NCI-H1048 (cell line): ENCODE measurements around the gene C8B.

ENCODE experiments used
- DNase-seq: peaks from one replicate; lab custom pipeline; 2025; lab: John Stamatoyannopoulos, UW

The C8B gene

DNA sequence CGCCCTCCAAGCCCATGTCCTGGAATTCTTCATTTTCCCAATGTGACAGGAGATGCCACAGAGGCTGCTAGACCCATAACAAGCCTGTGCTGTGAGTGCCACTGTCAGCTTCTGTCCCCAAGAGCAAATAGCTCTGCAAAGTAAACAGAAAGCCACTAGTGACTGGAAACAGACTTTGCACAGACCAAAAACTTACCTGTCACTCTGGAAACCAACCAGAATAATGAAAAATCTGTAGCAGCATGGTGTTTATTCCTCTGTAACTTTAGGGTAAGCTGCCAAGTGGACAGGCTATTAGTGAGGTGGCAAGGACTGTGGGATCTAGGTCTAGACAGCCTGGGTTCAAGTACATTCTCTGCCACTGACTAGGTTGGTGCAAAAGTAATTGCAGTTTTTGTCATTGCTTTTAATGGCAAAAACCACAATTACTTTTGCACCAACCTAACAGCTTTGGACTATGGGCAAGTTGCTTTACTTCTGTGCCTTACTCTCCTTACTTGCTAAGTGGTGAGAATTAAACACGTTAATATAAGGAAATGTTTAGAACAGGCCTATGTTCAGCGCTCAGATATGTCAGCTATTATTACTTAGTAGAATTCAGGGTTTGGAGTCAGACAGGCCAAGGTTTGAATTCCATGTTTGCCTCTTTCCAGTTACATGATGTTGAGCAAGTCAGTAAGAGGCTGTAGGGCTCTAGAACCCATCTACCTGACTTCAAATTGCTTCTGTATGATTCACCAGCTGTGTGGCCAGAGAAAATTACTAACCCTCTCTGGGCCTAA is at the start of gene C8B:
Gene C8B, minus strand, starts transcription at position 100 of the 782 bp plus-strand sequence. Its CDS starts 67 bp downstream, at position 33.
- DNase-seq, result no peak

GRCh38 chr1:57015071-57015470 is 49.3 kb upstream of the C8B start:
- no peak for DNase-seq

- no peak for DNase-seq
Measured at GRCh38 chr1:57013522-57013921, 47.7 kb upstream of the C8B start.

DNA sequence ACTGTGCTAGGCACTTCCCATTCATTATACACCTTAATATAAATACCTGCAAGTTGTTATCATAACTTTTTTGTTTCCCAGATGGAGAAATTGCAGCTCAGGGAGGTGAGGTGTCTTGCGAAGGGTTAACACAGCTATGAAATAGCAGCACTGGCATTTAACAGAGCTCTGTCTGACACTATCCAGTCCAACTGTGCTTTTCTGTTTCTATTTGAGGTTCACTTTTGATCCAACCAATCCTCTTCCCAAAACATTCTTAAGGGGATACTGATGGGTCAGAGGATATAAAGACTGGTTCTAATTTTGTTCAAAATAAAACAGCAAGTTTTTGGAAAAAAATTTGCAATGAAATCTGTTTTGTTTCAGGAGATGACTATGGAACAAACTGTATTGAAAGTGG is 46.5 kb upstream of the C8B start:
- DNase-seq, result no peak

DNA sequence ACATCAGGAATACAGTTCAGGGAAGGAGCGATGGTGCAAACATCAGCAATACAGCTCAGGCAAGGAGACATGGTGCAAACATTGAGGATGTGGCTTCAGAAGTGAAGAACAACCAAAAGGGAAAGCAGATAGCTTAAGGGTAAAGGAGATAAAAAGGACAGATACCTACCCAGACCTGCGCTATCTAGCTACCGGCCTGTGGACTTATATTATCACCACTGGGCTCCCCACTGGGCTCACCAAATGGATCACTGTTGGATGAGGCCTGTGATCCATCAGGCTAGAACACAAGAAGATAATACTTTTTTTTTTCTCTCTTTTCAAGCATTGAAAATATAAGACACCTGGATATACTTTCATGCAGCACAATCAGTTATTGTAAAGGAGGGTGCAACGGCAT is 44.7 kb upstream of the C8B start:
- no peak for DNase-seq

DNA sequence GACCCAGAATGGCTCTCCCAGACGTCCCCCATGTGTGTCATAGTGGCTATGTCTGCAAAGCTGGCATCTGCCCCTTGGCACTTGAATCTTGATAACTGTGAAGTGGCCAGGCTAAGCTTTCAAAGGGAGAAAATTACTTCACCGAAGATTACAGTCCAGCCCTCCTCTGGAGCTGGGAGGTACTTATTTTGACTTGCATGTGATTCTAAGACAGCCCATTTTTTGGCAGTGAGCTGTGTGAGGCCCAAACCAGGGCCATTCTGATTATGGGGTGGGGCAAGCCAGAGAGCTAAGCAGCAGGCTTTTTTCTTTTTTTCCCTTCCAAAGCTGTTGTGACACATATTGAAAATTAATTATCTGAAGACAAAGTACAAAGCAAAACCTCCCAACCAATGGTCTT is 42.1 kb upstream of the C8B start:
- no peak for DNase-seq

- DNase-seq, result no peak
Measured at GRCh38 chr1:57007472-57007871, 41.7 kb upstream of the C8B start.

- no peak for DNase-seq
Measured at GRCh38 chr1:57003398-57004139, 37.8 kb upstream of the C8B start.

GRCh38 chr1:56995414-56996100 is 29.7 kb upstream of the C8B start:
- DNase-seq, result no peak

DNA sequence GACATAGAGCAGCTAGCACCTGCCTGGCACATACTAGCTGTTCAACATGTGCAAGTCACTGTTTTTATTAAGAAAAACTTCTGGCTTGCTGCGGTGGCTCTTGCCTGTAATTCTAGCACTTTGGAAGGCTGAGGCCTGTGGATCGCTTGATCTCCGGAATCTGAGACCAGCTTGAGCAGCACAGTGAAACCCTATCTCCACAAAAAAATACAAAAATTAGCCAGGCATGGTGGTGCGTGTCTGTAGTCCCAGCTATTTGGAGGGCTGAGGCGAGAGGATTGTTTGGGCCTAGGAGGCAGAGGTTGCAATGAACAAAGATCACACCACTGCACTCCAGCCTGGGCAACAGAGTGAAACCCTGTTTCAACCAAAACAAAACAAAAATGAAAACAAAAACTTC is 27.7 kb upstream of the C8B start:
- no peak for DNase-seq

DNA sequence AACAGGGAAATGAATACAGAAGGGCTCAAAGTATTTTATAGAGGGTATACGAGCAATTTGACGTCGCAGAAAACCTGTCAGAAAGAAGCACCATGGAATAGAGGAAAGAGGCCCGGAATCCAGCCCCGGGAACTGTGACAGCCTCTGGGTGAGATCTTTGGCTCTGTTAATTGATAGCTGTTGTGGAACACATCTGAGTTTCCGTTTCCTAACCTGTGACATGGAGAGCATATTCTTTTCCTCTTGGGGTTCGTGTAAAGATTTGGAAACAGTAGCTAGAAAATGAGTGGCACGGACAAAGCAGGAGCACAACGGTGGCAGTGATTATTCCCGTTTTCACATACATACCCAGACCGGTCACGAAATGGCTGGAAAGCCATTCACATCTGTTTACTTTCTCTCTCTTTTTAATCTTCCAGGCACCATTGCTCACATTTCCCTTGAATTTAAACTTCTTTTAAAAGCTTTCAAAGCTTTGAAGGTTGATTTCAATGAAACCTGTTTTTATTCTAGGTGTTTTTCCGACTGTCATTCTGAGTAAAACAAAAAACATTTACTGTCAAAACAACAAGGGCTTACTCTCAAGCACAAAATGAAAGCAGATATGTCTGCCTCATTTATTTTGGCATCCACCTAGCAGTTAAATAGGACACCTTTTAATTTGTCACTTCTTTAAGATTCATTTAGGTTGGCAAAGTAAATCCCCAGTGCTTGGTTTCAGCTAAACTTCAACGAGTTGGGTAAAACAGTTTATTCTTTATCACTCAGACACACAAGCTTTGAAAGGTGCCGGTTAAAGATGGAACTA is 26.7 kb upstream of the C8B start:
- DNase-seq, result no peak

DNA sequence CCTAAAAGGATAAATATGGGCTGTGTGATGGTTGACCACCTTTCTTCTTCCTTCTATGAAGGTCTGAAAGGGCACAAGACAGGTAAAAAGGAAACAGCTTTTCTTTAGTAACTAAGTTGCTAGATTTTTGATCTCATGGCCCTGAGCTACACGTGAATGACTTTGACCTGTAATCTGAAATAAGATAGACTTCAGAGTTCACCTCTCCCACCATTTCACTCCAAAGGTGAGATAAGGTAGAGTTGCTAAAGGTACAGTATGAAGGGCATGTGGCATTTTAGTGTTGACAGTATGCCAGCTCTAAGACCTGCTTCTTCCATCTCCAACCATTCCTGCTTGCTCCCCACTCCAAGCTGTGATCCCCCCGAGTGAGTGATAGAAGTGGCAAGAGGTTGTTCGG is 25.8 kb upstream of the C8B start:
- no peak for DNase-seq

DNA sequence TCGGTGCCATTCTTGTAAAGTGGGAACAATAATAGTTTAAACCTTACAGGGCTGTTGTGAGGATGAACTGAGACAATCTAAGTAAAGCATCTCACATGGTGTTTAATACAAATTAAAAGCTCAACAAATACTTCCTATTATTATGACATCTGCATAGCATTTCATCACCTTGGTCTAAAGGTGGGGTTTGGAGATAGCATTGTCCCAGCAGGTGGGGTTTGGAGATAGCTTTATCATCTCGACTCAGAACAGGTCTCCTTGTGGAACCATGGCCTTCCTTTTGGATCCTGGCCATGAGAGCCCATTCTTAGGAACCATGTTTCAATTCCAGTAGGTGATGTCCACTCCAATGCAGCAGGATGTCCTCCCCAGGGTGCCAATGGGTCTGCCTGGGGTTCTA is 20.6 kb upstream of the C8B start:
- DNase-seq, result no peak

- no peak for DNase-seq
Measured at GRCh38 chr1:56985857-56986256, 20.0 kb upstream of the C8B start.

DNA sequence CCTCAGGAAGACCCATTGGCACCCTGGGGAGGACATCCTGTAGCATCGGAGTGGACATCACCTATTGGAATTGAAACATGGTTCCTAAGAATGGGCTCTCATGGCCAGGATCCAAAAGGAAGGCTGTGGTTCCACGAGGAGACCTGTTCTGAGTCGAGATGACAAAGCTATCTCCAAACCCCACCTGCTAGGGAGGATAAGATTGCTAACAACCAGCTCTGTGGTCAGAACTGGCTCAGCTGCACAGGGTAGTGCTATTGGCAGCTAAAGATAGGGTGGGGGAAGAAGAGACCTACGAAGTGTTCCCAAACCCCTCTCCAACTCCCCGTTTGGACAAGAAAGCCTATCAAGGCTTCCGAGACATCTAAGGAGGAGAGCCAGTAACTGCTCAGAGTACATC is 17.7 kb upstream of the C8B start:
- DNase-seq, result no peak

DNA sequence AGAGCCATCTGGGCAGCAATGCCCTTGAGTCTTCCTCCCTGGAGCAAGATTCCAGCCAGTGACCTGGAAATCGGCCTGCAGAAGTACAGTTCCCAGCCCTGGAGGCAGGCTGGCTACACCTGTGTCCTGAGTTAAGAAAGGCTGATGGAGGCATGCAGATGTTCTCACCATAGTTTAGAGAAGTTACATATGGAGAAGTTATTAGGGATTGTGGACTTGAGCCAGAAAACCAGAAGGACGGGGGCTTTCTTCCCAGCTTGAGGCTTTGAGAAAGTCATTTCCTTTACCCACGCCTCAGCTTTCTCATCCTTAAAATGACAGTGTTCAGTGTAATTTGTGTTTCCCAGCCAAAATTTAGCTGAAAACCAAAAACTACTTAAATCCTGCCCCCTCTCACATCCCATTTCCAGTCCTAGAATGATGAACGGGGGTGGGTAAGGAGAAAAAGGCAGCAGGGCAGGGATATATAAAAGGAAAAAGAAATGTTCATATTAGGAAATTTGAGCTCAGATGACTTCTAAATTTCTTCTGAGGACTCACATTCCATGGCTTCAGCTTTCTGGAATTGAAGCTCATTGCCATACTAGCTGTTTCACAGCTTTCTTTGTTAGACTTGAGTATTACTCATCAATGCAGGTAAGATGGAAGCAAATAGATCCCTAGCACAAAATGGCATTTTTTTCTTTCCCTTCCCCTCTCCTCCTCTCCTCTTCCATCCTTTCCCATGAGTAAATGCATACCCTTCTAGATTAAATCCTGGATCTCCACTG is 14.4 kb upstream of the C8B start:
- DNase-seq, result no peak

DNA sequence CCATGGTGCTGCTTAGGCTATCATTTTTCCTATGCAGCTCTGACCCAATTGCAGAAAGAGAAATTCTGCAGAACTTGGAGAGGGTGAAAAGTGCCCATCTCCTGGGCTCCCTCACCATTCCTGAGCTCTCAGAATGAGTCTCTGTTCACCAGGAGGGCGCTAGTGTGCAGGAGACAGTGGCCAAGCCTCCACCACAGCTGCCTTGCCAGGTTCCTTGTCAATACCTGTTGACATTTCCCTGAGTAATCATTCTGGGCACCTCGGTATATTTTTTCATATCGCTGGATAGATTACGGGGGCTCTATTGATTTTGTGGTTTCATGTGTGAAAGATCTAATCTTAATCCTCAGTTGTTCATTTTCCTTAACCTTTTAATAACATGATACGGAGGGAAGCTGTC is 13.0 kb upstream of the C8B start:
- no peak for DNase-seq

DNA sequence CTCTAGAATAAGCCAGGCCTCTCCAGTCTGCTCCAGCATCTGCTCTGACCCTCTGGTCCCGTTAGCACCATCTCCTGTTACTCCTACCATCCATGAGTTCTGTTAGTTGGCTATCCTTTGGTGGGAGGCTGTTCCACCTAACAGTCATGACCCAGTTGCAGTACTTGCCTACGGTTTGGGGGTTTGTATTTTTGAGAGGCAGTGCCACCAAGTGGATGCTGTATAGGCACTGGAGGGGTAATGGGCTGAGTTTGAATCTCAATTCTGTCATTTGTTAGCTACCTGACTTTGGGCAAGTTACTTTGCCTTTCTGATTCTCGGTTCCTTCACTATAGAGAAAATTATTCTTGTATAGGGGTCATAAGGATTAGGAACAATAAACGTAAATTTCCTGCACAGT is 12.1 kb upstream of the C8B start:
- no peak for DNase-seq

DNA sequence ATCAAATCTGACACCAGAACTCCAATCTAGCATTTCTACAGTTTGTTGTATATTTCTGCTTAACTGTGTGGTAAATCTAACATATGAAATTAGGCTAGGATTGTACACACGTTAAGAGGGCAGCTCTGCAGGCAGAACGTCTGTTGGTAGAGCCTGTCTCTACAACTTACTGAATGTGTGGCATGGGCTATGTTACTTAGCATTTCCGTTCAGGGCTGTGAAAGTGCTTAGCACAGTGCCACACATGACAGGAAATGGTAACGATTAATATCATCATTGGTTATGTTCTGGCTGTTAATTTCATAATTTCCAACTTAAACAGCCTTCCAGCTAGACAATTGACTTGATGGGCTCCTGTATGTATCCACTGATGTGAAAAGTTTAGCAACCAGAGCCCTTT is 9.6 kb upstream of the C8B start:
- no peak for DNase-seq

GRCh38 chr1:56973923-56974742 is 8.3 kb upstream of the C8B start:
- no peak for DNase-seq

- DNase-seq, result no peak
Measured at GRCh38 chr1:56972976-56973375, 7.2 kb upstream of the C8B start.
